Transverse colon (tissue), 4 donors: ENCODE measurements around the gene ANAPC5. TPM values are rescaled to one million over a fixed set of nuclear protein-coding genes. Genes with fewer than 3 reads are reported as not detected.

Experiments
- DNase-seq: peaks from one replicate; pipeline ENCODE4 v3.0.0-alpha.2; 2019
- H3K27ac ChIP-seq, 4 donors: fragments of 200-600 bp; sonication (generic); 2 replicates each; pipeline ENCODE4 v1.5.1; 2016 to 2018; ENCODE audit warnings: inconsistent platforms in 4 of 4
- H3K27me3 ChIP-seq: fragments of 200-600 bp; sonication (generic); 2 replicates; pipeline ENCODE4 v1.5.1; 2017; ENCODE audit warnings: inconsistent platforms
- H3K36me3 ChIP-seq, 4 donors: fragments of 200-600 bp; sonication (generic); 2 replicates each; pipeline ENCODE4 v1.5.1; 2017 to 2019; ENCODE audit warnings: inconsistent platforms in 4 of 4
- H3K4me1 ChIP-seq, 4 donors: fragments of 200-600 bp; sonication (generic); 2 replicates each; pipeline ENCODE4 v1.5.1; 2017 to 2020; ENCODE audit warnings: inconsistent platforms in 4 of 4
- H3K4me3 ChIP-seq, 4 donors: fragments of 200-600 bp; sonication (generic); 1 replicate in 1 of 4; 2 replicates in 3 of 4; pipeline versions ENCODE4 v1.5.1 to v1.6.1; 2017 to 2019; ENCODE audit warnings: inconsistent platforms in 4 of 4
- H3K9me3 ChIP-seq, 2 donors: fragments of 200-600 bp; sonication (generic); 2 replicates each; pipeline ENCODE4 v1.5.1; 2017 to 2019; ENCODE audit warnings: inconsistent platforms in 2 of 2
- EP300 ChIP-seq: sonication (generic); formaldehyde crosslinking; IDR thresholded peaks from one replicate; pipeline ENCODE4 v1.6.1; 2017; ENCODE audit warnings: antibody characterized with exemption, low read depth
- POLR2A ChIP-seq: fragments of 450-650 bp; IDR thresholded peaks from one replicate; pipeline ENCODE4 v1.6.1; 2016; ENCODE audit warnings: antibody characterized with exemption, mild to moderate bottlenecking, moderate library complexity
- POLR2AphosphoS5 ChIP-seq, 3 donors: sonication (generic); formaldehyde crosslinking; IDR thresholded peaks; one replicate each; pipeline ENCODE4 v1.6.1; 2016; ENCODE audit warnings: antibody characterized with exemption in 3 of 3
- WGBS, 2 donors: methylation state at CpG; one replicate each; pipeline ENCODE4 v1.1.5; 2018; ENCODE audit warnings: low coverage in 1 of 2; 5-methylcytosine and 5-hydroxymethylcytosine counted together
- in situ Hi-C, 4 donors: fragments of 200-750 bp; cut with MboI; loops; one replicate each; pipeline versions ENCODE4 v1.15.0 to v1.15.1; 2017; ENCODE audit warnings: low sequenced_read_pairs in 3 of 4, low pct_ligation_motif_present in 1 of 4, low pct_unique_long_range_greater_than_20kb in 1 of 4
- intact Hi-C: fragments of 100-400 bp; cut with DNase I; formaldehyde crosslinking; loops from one replicate; pipeline ENCODE4 v1.15.1; 2023; ENCODE audit warnings: low total_unique reads
- total RNA-seq, 4 donors: library from RNA; depleted of rRNA; stranded (reverse); fragments of >200 nt; gene quantifications; one replicate each; pipeline ENCODE4 v1.1.0, GENCODE V29; 2016
- TF ChIP-seq, protein P1 (sequence below), 5 experiments: fragments of 200-600 bp in 3 of 5; fragments of 450-650 bp in 2 of 5; sonication (generic) in 3 of 5; IDR thresholded peaks; 1 replicate in 2 of 5; 2 replicates in 3 of 5; pipeline ENCODE4 v1.5.1; 2016 to 2017; ENCODE audit warnings: antibody characterized with exemption in 5 of 5, inconsistent platforms in 3 of 5, mild to moderate bottlenecking in 2 of 5, moderate library complexity in 1 of 5

Gene ANAPC5
- total RNA-seq, 4 donors from 2014 or later = 101 to 184 (median 129) TPM

DNA sequence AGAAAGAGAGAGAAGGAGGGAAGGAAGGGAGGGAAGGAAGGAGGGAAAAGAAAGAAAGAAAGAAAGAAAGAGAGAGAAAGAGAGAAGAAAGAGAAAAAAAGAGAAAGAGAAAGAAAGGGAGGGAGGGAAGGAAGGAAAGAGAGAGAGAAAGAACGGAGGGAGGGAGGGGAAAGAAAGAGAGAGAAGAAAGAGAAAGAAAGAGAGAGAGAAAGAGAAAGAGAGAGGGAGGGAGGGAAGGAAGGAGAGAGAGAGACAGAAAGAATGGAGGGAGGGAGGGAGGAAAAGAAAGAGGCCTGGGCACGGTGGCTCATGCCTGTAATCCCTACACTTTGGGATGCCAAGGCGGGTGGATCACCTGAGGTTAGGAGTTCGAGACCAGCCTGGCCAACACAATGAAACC is 5.1 kb upstream of the ANAPC5 start:
- H3K27me3 ChIP-seq = no peaks in the 10 kb centered on the region
- in situ Hi-C loops (no loop called here), intact Hi-C loops (no loop called here)
- H3K9me3 ChIP-seq = no peaks in the 10 kb centered on the region
- 74 to 100% methylated on average over 1 to 4 of the region's 4 CpGs for WGBS, 2 donors
- H3K27ac ChIP-seq = no peak overlapping the region
- peaks cover 0 to 9% (median 5%) of the 10 kb centered on the region in 4 donors for H3K4me1 ChIP-seq
- H3K4me3 ChIP-seq = no peak overlapping the region
- no peak for TF ChIP-seq EP300
- no peaks in the 10 kb centered on the region for H3K36me3 ChIP-seq
- no peak for DNase-seq

DNA sequence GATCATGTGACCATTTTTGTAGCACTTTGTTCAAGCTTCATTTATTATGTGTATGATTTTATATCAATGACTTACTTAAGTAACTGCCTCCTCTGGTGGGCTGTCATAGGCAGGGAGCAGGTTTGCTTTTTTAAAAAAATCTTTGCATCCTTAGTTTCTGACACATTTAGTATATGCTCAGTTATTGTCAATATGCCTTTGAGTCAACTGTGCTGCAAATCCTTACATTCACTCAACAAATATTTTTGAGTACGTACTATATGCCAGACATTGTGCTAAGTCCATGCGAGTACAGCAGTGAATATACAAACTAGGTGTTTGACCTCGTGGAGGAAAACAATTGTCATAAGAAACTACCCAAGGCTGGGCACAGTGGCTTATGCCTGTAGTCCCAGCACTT is 4.4 kb upstream of the ANAPC5 start:
- intact Hi-C loops = no loop called here
- H3K27me3 ChIP-seq = no peaks in the 10 kb centered on the region
- no peak overlapping the region for H3K27ac ChIP-seq
- no peaks in the 10 kb centered on the region for H3K9me3 ChIP-seq
- TF ChIP-seq, protein P1, sequence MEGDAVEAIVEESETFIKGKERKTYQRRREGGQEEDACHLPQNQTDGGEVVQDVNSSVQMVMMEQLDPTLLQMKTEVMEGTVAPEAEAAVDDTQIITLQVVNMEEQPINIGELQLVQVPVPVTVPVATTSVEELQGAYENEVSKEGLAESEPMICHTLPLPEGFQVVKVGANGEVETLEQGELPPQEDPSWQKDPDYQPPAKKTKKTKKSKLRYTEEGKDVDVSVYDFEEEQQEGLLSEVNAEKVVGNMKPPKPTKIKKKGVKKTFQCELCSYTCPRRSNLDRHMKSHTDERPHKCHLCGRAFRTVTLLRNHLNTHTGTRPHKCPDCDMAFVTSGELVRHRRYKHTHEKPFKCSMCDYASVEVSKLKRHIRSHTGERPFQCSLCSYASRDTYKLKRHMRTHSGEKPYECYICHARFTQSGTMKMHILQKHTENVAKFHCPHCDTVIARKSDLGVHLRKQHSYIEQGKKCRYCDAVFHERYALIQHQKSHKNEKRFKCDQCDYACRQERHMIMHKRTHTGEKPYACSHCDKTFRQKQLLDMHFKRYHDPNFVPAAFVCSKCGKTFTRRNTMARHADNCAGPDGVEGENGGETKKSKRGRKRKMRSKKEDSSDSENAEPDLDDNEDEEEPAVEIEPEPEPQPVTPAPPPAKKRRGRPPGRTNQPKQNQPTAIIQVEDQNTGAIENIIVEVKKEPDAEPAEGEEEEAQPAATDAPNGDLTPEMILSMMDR (IDR thresholded peaks at IDR 0.05) = no peak
- no peak for TF ChIP-seq EP300
- no peak for TF ChIP-seq POLR2AphosphoS5 (IDR thresholded peaks at IDR 0.05)
- no peak for TF ChIP-seq POLR2A
- in situ Hi-C loops = no loop called here
- WGBS, 2 donors = 87% methylated on average over 3 of the region's 3 CpGs; no CpG with 5 or more reads in 1 of the 2 donors
- no peak overlapping the region for H3K4me3 ChIP-seq
- no peaks in the 10 kb centered on the region for H3K36me3 ChIP-seq
- no peak for DNase-seq
- H3K4me1 ChIP-seq = peaks cover 0 to 9% (median 5%) of the 10 kb centered on the region in 4 donors

DNA sequence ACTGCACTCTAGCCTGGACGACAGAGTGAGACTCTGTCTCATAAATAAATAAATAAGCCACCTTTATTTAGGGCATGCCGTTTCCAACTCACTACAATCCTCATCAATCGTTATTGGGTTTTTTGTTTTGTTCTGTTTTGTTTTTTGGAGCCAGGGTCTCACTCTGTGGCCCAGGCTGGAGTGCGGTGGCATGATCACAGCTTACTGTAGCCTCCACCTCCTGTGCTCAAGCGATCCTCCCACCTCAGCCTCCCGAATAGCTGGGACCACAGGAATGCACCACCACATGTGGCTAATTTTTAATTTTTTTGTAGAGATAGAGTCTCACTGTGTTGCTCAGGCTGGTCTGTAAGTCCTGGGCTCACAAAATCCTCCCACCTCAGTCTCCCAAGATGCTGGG is 3.6 kb upstream of the ANAPC5 start:
- WGBS, 2 donors = 85 to 86% methylated on average over 5 to 6 of the region's 6 CpGs
- Histone ChIP-seq H3K4me3 (no peak overlapping the region), H3K4me1 (peaks cover 0 to 16% (median 13%) of the 10 kb centered on the region in 4 donors), H3K36me3 (no peaks in the 10 kb centered on the region), H3K9me3 (no peaks in the 10 kb centered on the region), H3K27me3 (no peaks in the 10 kb centered on the region), H3K27ac (no peak overlapping the region)
- no peak for DNase-seq
- intact Hi-C loops = no loop called here
- no peak for TF ChIP-seq POLR2AphosphoS5 (IDR thresholded peaks at IDR 0.05)
- in situ Hi-C loops = no loop called here

DNA sequence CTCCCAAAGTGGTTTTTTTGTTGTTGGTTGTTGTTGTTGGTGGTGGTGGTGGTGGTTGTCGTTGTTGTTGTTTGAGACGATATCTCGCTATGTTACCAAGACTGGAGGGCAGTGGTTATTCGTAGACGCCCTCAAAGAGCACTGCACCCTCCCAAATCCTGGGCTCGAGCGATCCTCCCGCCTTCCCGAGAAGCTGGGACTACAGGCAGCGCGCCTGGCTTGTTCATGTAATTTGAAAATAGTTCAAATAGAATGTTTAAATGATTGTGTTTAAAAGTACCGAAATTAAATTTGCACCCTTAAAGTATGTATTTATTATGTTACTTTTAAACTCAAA is 439 bp upstream of the ANAPC5 start:
- no peaks in the 10 kb centered on the region for H3K27me3 ChIP-seq
- in situ Hi-C loops (no loop called here), intact Hi-C loops (loop anchor here (5.0 kb wide), 1 partner anchor 50 kb away; the partner anchor contains the start of gene RNF34)
- peaks cover 0 to 23% (median 16%) of the 10 kb centered on the region in 4 donors for H3K4me1 ChIP-seq
- no peaks in the 10 kb centered on the region for H3K36me3 ChIP-seq
- no peak for DNase-seq
- H3K9me3 ChIP-seq = no peaks in the 10 kb centered on the region
- WGBS, 2 donors = 0 to 1% methylated on average over 7 to 11 of the region's 12 CpGs
- peak overlapping the region in 3 of 4 donors; percentile 70 to 94 (median 75) for H3K4me3 ChIP-seq
- TF ChIP-seq POLR2AphosphoS5 (IDR thresholded peaks at IDR 0.05) = no peak
- TF ChIP-seq EP300 = no peak
- TF ChIP-seq, protein P1 (IDR thresholded peaks at IDR 0.05) = no peak
- no peak for TF ChIP-seq POLR2A
- peak overlapping the region; percentile 89 to 93 (median 90) for H3K27ac ChIP-seq

DNA sequence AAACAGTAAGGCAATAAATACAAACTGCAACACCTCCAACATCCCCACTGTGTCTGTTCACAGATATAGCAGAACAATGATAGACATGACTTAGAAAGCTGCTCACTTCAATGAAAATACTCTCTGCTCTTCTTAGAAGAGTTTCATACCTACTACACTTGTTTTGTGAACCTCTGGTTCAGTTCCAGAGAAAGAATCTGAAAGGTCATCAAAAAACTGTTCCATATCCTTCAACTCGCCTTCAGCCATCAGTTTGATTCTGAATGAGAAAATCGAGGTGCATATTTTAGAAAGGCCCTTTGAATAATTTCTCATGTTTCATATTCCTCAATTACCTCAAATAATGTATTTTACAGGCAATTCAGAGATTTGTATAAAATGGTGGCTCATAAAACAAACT is 5.5 kb downstream of the ANAPC5 start:
- no peak for DNase-seq
- Histone ChIP-seq H3K36me3 (peaks cover 0 to 43% (median 21%) of the 10 kb centered on the region in 4 donors), H3K27ac (no peak overlapping the region), H3K4me3 (no peak overlapping the region), H3K4me1 (peaks cover 0 to 17% (median 11%) of the 10 kb centered on the region in 4 donors), H3K9me3 (no peaks in the 10 kb centered on the region), H3K27me3 (no peaks in the 10 kb centered on the region)
- TF ChIP-seq EP300 (no peak), POLR2AphosphoS5 (IDR thresholded peaks at IDR 0.05) (no peak), POLR2A (no peak)
- TF ChIP-seq, protein P1 (IDR thresholded peaks at IDR 0.05) = no peak
- WGBS, 2 donors = 73 to 78% methylated on average over 2 of the region's 2 CpGs
- intact Hi-C loops = no loop called here
- in situ Hi-C loops = loop anchor here in 1 of 4 donors (25.0 kb wide), 1 partner anchor 91 kb away; no protein-coding TSS in a partner anchor
